GM12864 (cell line): ENCODE measurements around the gene PCDH9.
"Not testable (repeated sequence)": the region's sequence is repeated elsewhere in the genome, so short reads cannot be mapped to it uniquely, and the experiment has no call there.

Experiments
- DNase-seq: peaks from one replicate; pipeline ENCODE4 v3.0.0-alpha.2; 2011; ENCODE audit warnings: low read depth
- H3K4me3 ChIP-seq: 2 replicates; pipeline ENCODE4 v1.5.1; 2011; ENCODE audit warnings: mild to moderate bottlenecking, low read depth, low read length, control low read depth
- TF ChIP-seq, protein P1 (sequence below): IDR thresholded peaks from 2 replicates; pipeline ENCODE4 v1.5.1; 2011; ENCODE audit warnings: low read depth, mild to moderate bottlenecking, moderate library complexity, low read length, control low read depth, inconsistent platforms; ENCODE audit errors: missing control alignments

Gene PCDH9

GRCh38 chr13:66780814-66781213 lies 449.3 kb downstream of the PCDH9 start:
- no peak overlapping the region for H3K4me3 ChIP-seq
- DNase-seq = no peak
- TF ChIP-seq, protein P1, sequence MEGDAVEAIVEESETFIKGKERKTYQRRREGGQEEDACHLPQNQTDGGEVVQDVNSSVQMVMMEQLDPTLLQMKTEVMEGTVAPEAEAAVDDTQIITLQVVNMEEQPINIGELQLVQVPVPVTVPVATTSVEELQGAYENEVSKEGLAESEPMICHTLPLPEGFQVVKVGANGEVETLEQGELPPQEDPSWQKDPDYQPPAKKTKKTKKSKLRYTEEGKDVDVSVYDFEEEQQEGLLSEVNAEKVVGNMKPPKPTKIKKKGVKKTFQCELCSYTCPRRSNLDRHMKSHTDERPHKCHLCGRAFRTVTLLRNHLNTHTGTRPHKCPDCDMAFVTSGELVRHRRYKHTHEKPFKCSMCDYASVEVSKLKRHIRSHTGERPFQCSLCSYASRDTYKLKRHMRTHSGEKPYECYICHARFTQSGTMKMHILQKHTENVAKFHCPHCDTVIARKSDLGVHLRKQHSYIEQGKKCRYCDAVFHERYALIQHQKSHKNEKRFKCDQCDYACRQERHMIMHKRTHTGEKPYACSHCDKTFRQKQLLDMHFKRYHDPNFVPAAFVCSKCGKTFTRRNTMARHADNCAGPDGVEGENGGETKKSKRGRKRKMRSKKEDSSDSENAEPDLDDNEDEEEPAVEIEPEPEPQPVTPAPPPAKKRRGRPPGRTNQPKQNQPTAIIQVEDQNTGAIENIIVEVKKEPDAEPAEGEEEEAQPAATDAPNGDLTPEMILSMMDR = no peak

GRCh38 chr13:66778461-66778860 lies 451.7 kb downstream of the PCDH9 start:
- TF ChIP-seq, protein P1 = no peak
- DNase-seq = no peak
- no peak overlapping the region for H3K4me3 ChIP-seq

GRCh38 chr13:66775196-66775595 lies 454.9 kb downstream of the PCDH9 start:
- TF ChIP-seq, protein P1 = no peak
- DNase-seq = no peak

GRCh38 chr13:66774046-66774445 lies 456.1 kb downstream of the PCDH9 start:
- no peak for DNase-seq
- TF ChIP-seq, protein P1 = no peak
- H3K4me3 ChIP-seq = no peak overlapping the region

More at GRCh38 chr13:66775196-66775595, 454.9 kb downstream of the PCDH9 start:
- H3K4me3 ChIP-seq = no peak overlapping the region

GRCh38 chr13:66765559-66765958 lies 464.6 kb downstream of the PCDH9 start:
- DNase-seq = no peak
- no peak overlapping the region for H3K4me3 ChIP-seq
- TF ChIP-seq, protein P1 = no peak

DNA sequence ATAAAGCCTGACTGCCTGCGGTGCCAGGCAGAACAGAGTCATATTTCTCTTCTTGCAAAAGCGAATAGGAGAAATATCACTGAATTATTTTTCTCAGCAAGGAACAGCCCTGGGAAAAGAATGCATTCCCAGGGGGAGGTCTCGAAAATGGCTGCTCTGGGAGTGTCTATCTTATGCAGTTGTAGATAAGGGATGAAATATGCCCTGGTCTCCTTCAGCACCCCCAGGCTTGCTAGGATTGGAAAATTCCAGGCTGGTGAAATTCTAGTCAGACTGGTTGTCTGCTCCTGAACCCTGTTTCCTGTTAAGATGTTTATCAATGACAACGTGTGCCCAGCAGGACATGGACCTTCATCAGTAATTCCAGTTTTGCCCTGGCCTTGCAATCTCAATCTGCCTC lies 469.5 kb downstream of the PCDH9 start:
- H3K4me3 ChIP-seq, DNase-seq: not testable (repeated sequence)

DNA sequence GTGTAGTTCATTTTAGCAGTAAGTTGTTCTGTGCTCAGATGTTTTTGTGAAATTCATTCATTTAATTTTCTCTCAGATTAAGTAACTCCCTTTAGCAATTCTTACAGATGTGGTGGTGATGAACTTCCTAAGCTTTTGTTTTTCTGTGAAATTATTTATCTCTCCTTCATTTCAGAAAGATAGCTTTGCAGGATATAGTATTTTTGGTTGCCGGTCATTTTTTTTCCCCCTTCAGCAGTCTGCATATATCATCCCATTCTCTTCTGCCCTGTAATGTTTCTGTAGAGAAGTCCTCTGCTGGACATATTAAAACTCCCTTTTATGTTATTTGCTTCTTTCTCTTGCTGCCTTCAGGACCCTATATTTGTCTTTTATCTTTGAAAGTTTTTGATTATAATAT lies 470.2 kb downstream of the PCDH9 start:
- no peak for DNase-seq

More for the DNA sequence above, 470.2 kb downstream of the PCDH9 start:
- no peak overlapping the region for H3K4me3 ChIP-seq
- TF ChIP-seq, protein P1 = no peak
